ENCODE measurements around the gene HEBP2. TPM values are rescaled to one million over a fixed set of nuclear protein-coding genes. Genes with fewer than 3 reads are reported as not detected.
A peak's percentile ranks its signal among the peaks of the same experiment; 100 is the strongest.
"Not testable (repeated sequence)": the region's sequence is repeated elsewhere in the genome, so short reads cannot be mapped to it uniquely, and the experiment has no call there.

The HEBP2 gene
- total RNA-seq, 2 experiments from 2014 or later, result 37.2 to 43.1 TPM

- CTCF ChIA-PET, result no interaction called here
Measured at GRCh38 chr6:138421089-138421488, 17.1 kb downstream of the HEBP2 start.

GRCh38 chr6:138421608-138422007 lies 17.6 kb downstream of the HEBP2 start:
- H3K9me3 Mint-ChIP-seq (ENCODE audit: low read depth), result no peaks in the 10 kb centered on the region
- H3K27me3 Mint-ChIP-seq, result no peaks in the 10 kb centered on the region
- CTCF ChIA-PET, result no interaction called here
- peaks cover 12% of the 10 kb centered on the region for H3K36me3 Mint-ChIP-seq
- DNase-seq (no peak), ATAC-seq (no peak)
- no peak overlapping the region for H3K4me3 Mint-ChIP-seq
- peaks cover 2% of the 10 kb centered on the region for H3K4me1 Mint-ChIP-seq
- H3K27ac Mint-ChIP-seq, result no peak overlapping the region

More at GRCh38 chr6:138421089-138421488, 17.1 kb downstream of the HEBP2 start:
- Mint-ChIP-seq H3K4me3 (no peak overlapping the region), H3K4me1 (peaks cover 2% of the 10 kb centered on the region), H3K27ac (no peak overlapping the region), H3K27me3 (no peaks in the 10 kb centered on the region), H3K36me3 (peaks cover 13% of the 10 kb centered on the region), H3K9me3 (ENCODE audit: low read depth) (no peaks in the 10 kb centered on the region)
- DNase-seq, result no peak
- ATAC-seq, result no peak

- H3K4me1 Mint-ChIP-seq, result peaks cover 2% of the 10 kb centered on the region
- no peak overlapping the region for H3K27ac Mint-ChIP-seq
- no peak overlapping the region for H3K4me3 Mint-ChIP-seq
- H3K27me3 Mint-ChIP-seq, result no peaks in the 10 kb centered on the region
- no peak for ATAC-seq
- no peaks in the 10 kb centered on the region for H3K9me3 Mint-ChIP-seq (ENCODE audit: low read depth)
- CTCF ChIA-PET, result interaction anchor here (0.7 to 1.3 kb wide), 3 partner anchors 94 to 747 kb away, joined by 3 to 4 read pairs (median 3); no protein-coding TSS in a partner anchor
- DNase-seq, result no peak
- peaks cover 9% of the 10 kb centered on the region for H3K36me3 Mint-ChIP-seq
Measured at GRCh38 chr6:138422861-138423260, 18.8 kb downstream of the HEBP2 start.

- H3K27ac Mint-ChIP-seq, result no peak overlapping the region
- H3K36me3 Mint-ChIP-seq, result no peaks in the 10 kb centered on the region
- CTCF ChIA-PET, result interaction anchor here (1.7 to 4.2 kb wide), 3 partner anchors 14 to 93 kb away, joined by 3 to 23 read pairs (median 18); no protein-coding TSS in a partner anchor
- H3K9me3 Mint-ChIP-seq (ENCODE audit: low read depth), result no peaks in the 10 kb centered on the region
- peaks cover 2% of the 10 kb centered on the region for H3K4me1 Mint-ChIP-seq
- DNase-seq (no peak), ATAC-seq (no peak)
- H3K27me3 Mint-ChIP-seq, result no peaks in the 10 kb centered on the region
- no peak overlapping the region for H3K4me3 Mint-ChIP-seq
Measured at GRCh38 chr6:138424004-138424904, 20.2 kb downstream of the HEBP2 start.

- not testable (repeated sequence) for H3K27ac Mint-ChIP-seq; H3K9me3 Mint-ChIP-seq (ENCODE audit: low read depth); H3K27me3 Mint-ChIP-seq; ATAC-seq; H3K36me3 Mint-ChIP-seq; H3K4me3 Mint-ChIP-seq; H3K4me1 Mint-ChIP-seq; DNase-seq
- CTCF ChIA-PET, result interaction anchor here (1.7 to 4.2 kb wide), 3 partner anchors 15 to 92 kb away, joined by 3 to 23 read pairs (median 18); no protein-coding TSS in a partner anchor
Measured at GRCh38 chr6:138425256-138425655, 21.2 kb downstream of the HEBP2 start.

- CTCF ChIA-PET, result interaction anchor here (1.0 to 4.2 kb wide), 5 partner anchors 10 to 339 kb away, joined by 5 to 23 read pairs (median 7); no protein-coding TSS in a partner anchor
- Mint-ChIP-seq H3K9me3 (ENCODE audit: low read depth) (no peaks in the 10 kb centered on the region), H3K4me3 (no peak overlapping the region), H3K4me1 (peaks cover 2% of the 10 kb centered on the region), H3K27ac (no peak overlapping the region), H3K27me3 (peaks cover 2% of the 10 kb centered on the region), H3K36me3 (no peaks in the 10 kb centered on the region)
- no peak for DNase-seq
- no peak for ATAC-seq
Measured at GRCh38 chr6:138426500-138427123, 22.6 kb downstream of the HEBP2 start.

- DNase-seq (no peak), ATAC-seq (no peak)
- CTCF ChIA-PET, result interaction anchor here (0.7 to 4.2 kb wide), 6 partner anchors 24 to 255 kb away, joined by 3 to 23 read pairs (median 5); partner anchors contain the start of gene HEBP2
- Mint-ChIP-seq H3K27me3 (peaks cover 2% of the 10 kb centered on the region), H3K4me3 (no peak overlapping the region), H3K9me3 (ENCODE audit: low read depth) (no peaks in the 10 kb centered on the region), H3K4me1 (peaks cover 2% of the 10 kb centered on the region), H3K36me3 (no peaks in the 10 kb centered on the region), H3K27ac (no peak overlapping the region)
Measured at GRCh38 chr6:138427701-138428100, 23.7 kb downstream of the HEBP2 start.

GRCh38 chr6:138428944-138429598 lies 25.0 kb downstream of the HEBP2 start:
- H3K27me3 Mint-ChIP-seq, result peaks cover 2% of the 10 kb centered on the region
- DNase-seq (no peak), ATAC-seq (peak; percentile 53)
- no peaks in the 10 kb centered on the region for H3K36me3 Mint-ChIP-seq
- no peaks in the 10 kb centered on the region for H3K4me1 Mint-ChIP-seq
- no peak overlapping the region for H3K27ac Mint-ChIP-seq
- no peaks in the 10 kb centered on the region for H3K9me3 Mint-ChIP-seq (ENCODE audit: low read depth)
- H3K4me3 Mint-ChIP-seq, result no peak overlapping the region
- CTCF ChIA-PET, result interaction anchor here (0.7 to 4.9 kb wide), 13 partner anchors 9 to 313 kb away, joined by 3 to 41 read pairs (median 4); partner anchors contain the start of gene HEBP2

- H3K27ac Mint-ChIP-seq, result no peak overlapping the region
- H3K27me3 Mint-ChIP-seq, result peaks cover 2% of the 10 kb centered on the region
- H3K4me3 Mint-ChIP-seq, result no peak overlapping the region
- H3K36me3 Mint-ChIP-seq, result no peaks in the 10 kb centered on the region
- no peak for ATAC-seq
- CTCF ChIA-PET, result interaction anchor here (0.7 to 4.9 kb wide), 11 partner anchors 10 to 314 kb away, joined by 3 to 41 read pairs (median 5); no protein-coding TSS in a partner anchor
- no peaks in the 10 kb centered on the region for H3K4me1 Mint-ChIP-seq
- H3K9me3 Mint-ChIP-seq (ENCODE audit: low read depth), result no peaks in the 10 kb centered on the region
- no peak for DNase-seq
Measured at GRCh38 chr6:138429761-138430160, 25.7 kb downstream of the HEBP2 start.

- Mint-ChIP-seq H3K27ac (no peak overlapping the region), H3K36me3 (no peaks in the 10 kb centered on the region), H3K4me1 (no peaks in the 10 kb centered on the region), H3K27me3 (peaks cover 2% of the 10 kb centered on the region), H3K9me3 (ENCODE audit: low read depth) (no peaks in the 10 kb centered on the region), H3K4me3 (no peak overlapping the region)
- CTCF ChIA-PET, result interaction anchor here (0.6 to 4.9 kb wide), 9 partner anchors 10 to 315 kb away, joined by 3 to 41 read pairs (median 5); no protein-coding TSS in a partner anchor
- ATAC-seq (no peak), DNase-seq (no peak)
Measured at GRCh38 chr6:138430361-138431145, 26.5 kb downstream of the HEBP2 start.

- H3K27ac Mint-ChIP-seq, result no peak overlapping the region
- CTCF ChIA-PET, result interaction anchor here (0.6 to 4.9 kb wide), 6 partner anchors 9 to 86 kb away, joined by 3 to 41 read pairs (median 6); no protein-coding TSS in a partner anchor
Measured at GRCh38 chr6:138431256-138432062, 27.4 kb downstream of the HEBP2 start.

GRCh38 chr6:138432063-138432356 lies 28.0 kb downstream of the HEBP2 start:
- no peak for DNase-seq
- no peak for ATAC-seq
- H3K36me3 Mint-ChIP-seq, result no peaks in the 10 kb centered on the region
- peaks cover 2% of the 10 kb centered on the region for H3K27me3 Mint-ChIP-seq
- no peaks in the 10 kb centered on the region for H3K4me1 Mint-ChIP-seq
- no peak overlapping the region for H3K4me3 Mint-ChIP-seq
- CTCF ChIA-PET, result interaction anchor here (1.3 to 4.9 kb wide), 3 partner anchors 77 to 86 kb away, joined by 4 to 17 read pairs (median 7); no protein-coding TSS in a partner anchor
- H3K27ac Mint-ChIP-seq, result no peak overlapping the region
- no peaks in the 10 kb centered on the region for H3K9me3 Mint-ChIP-seq (ENCODE audit: low read depth)

More at GRCh38 chr6:138431256-138432062, 27.4 kb downstream of the HEBP2 start:
- H3K4me3 Mint-ChIP-seq, result no peak overlapping the region
- no peaks in the 10 kb centered on the region for H3K4me1 Mint-ChIP-seq
- H3K9me3 Mint-ChIP-seq (ENCODE audit: low read depth), result no peaks in the 10 kb centered on the region
- H3K36me3 Mint-ChIP-seq, result no peaks in the 10 kb centered on the region
- peaks cover 2% of the 10 kb centered on the region for H3K27me3 Mint-ChIP-seq
- DNase-seq, result no peak
- no peak for ATAC-seq

Measured in activated CD8-positive, alpha-beta memory T cell treated with anti-CD3 and anti-CD28 coated beads, Interleukin-2, amount 10 ng/mL, durations not matched to agents 7 days and 5 days (primary cell).